Neuronal stem cell (in vitro differentiated cells): ENCODE results near the gene BFSP1.

Experiments used
- DNase-seq: peaks from one replicate; pipeline ENCODE4 v3.0.0-alpha.2; 2013; ENCODE audit warnings: low spot score
- H2AFZ ChIP-seq: one replicate; pipeline ENCODE4 v1.6.1; 2013; ENCODE audit warnings: mild to moderate bottlenecking, low read length, inconsistent platforms
- H2AK5ac ChIP-seq: 2 replicates; pipeline ENCODE4 v1.6.1; 2013; ENCODE audit warnings: low read depth, mild to moderate bottlenecking, inconsistent platforms, low read length, moderate library complexity, mixed read lengths
- H2BK120ac ChIP-seq: 2 replicates; pipeline ENCODE4 v1.6.1; 2013; ENCODE audit warnings: low read depth, mild to moderate bottlenecking, inconsistent platforms, low read length, moderate library complexity, mixed read lengths
- H2BK12ac ChIP-seq: one replicate; pipeline ENCODE4 v1.6.1; 2013; ENCODE audit warnings: low read length, inconsistent platforms
- H2BK15ac ChIP-seq: 2 replicates; pipeline ENCODE4 v1.6.1; 2013; ENCODE audit warnings: mild to moderate bottlenecking, low read length, inconsistent platforms, mixed read lengths
- H2BK5ac ChIP-seq: one replicate; pipeline ENCODE4 v1.6.1; 2013; ENCODE audit warnings: inconsistent platforms, mild to moderate bottlenecking, low read length, moderate library complexity
- H3K14ac ChIP-seq: one replicate; pipeline ENCODE4 v1.6.1; 2013; ENCODE audit warnings: low read length, inconsistent platforms
- H3K18ac ChIP-seq: 2 replicates; pipeline ENCODE4 v1.6.1; 2013; ENCODE audit warnings: low read length, inconsistent platforms
- H3K23ac ChIP-seq: 2 replicates; pipeline ENCODE4 v1.6.1; 2013; ENCODE audit warnings: low read depth, mild to moderate bottlenecking, mixed read lengths, low read length, inconsistent platforms; ENCODE audit not compliant: poor library complexity
- H3K27ac ChIP-seq: replicated peaks from 3 replicates; pipeline ENCODE4 v1.5.1; 2013; ENCODE audit warnings: low read length, inconsistent platforms
- H3K27me3 ChIP-seq, 3 experiments: 2 replicates each; pipeline ENCODE4 v1.6.1; 2013; ENCODE audit warnings: low read length in 3 of 3, mild to moderate bottlenecking in 2 of 3, inconsistent platforms in 1 of 3, low read depth in 1 of 3, mixed read lengths in 1 of 3, moderate library complexity in 1 of 3; ENCODE audit not compliant: control insufficient read depth in 3 of 3, insufficient read depth in 3 of 3
- H3K36me3 ChIP-seq, 2 donors: replicated peaks in 1 of 2; 2 replicates each; pipeline ENCODE4 v1.6.1; 2013; ENCODE audit warnings: low read length in 2 of 2; ENCODE audit not compliant: control insufficient read depth in 2 of 2, insufficient read depth in 2 of 2
- H3K4ac ChIP-seq: 2 replicates; pipeline ENCODE4 v1.6.1; 2013; ENCODE audit warnings: inconsistent platforms, mild to moderate bottlenecking, low read length, moderate library complexity
- H3K4me1 ChIP-seq, 2 donors: 1 replicate in 1 of 2; 2 replicates in 1 of 2; pipeline ENCODE4 v1.6.1; 2013; ENCODE audit warnings: low read length in 2 of 2, low read depth in 1 of 2; ENCODE audit not compliant: control insufficient read depth in 2 of 2, insufficient read depth in 1 of 2
- H3K4me2 ChIP-seq: one replicate; pipeline ENCODE4 v1.6.1; 2013; ENCODE audit warnings: mild to moderate bottlenecking, low read length, inconsistent platforms; ENCODE audit not compliant: insufficient read depth, poor library complexity, severe bottlenecking
- H3K4me3 ChIP-seq, 2 donors: 2 replicates each; pipeline ENCODE4 v1.5.1; 2013; ENCODE audit warnings: low read length in 2 of 2, mild to moderate bottlenecking in 2 of 2, inconsistent platforms in 1 of 2, moderate library complexity in 1 of 2
- H3K79me1 ChIP-seq: one replicate; pipeline ENCODE4 v1.6.1; 2013; ENCODE audit warnings: low read depth, mild to moderate bottlenecking, inconsistent platforms, low read length, moderate library complexity
- H3K9ac ChIP-seq: one replicate; pipeline ENCODE4 v1.6.1; 2013; ENCODE audit warnings: mild to moderate bottlenecking, low read depth, low read length, inconsistent platforms; ENCODE audit not compliant: poor library complexity
- H3K9me3 ChIP-seq, 2 donors: replicated peaks in 1 of 2; 2 replicates each; pipeline versions ENCODE3 to v1.6.1; 2013; ENCODE audit warnings: low read length in 2 of 2, mild to moderate bottlenecking in 2 of 2, inconsistent platforms in 1 of 2, low read depth in 1 of 2, mixed read lengths in 1 of 2, moderate library complexity in 1 of 2; ENCODE audit not compliant: control insufficient read depth in 2 of 2, insufficient read depth in 1 of 2
- H4K8ac ChIP-seq: one replicate; pipeline ENCODE4 v1.6.1; 2013; ENCODE audit warnings: low read depth, mild to moderate bottlenecking, inconsistent platforms, low read length, moderate library complexity
- H4K91ac ChIP-seq: one replicate; pipeline ENCODE4 v1.6.1; 2013; ENCODE audit warnings: low read length, low read depth, mild to moderate bottlenecking, inconsistent platforms; ENCODE audit not compliant: poor library complexity
- WGBS, 2 donors: extraction: QIAGEN DNeasy Blood & Tissue Kit; methylation state at CpG; one replicate each; pipeline ENCODE4 v1.1.7; 2013; ENCODE audit warnings: missing lambda C conversion rate in 2 of 2, mixed read lengths in 1 of 2; ENCODE audit not compliant: insufficient read length in 2 of 2, insufficient replicate concordance in 1 of 2; ENCODE audit errors: extremely low coverage in 2 of 2; 5-methylcytosine and 5-hydroxymethylcytosine counted together

The BFSP1 gene

GRCh38 chr20:17515053-17515452, 16.1 kb downstream of the BFSP1 start:
- Histone ChIP-seq H3K27ac (no peak overlapping the region), H3K4me1 (no peaks in the 10 kb centered on the region), H3K4ac (no peak overlapping the region), H4K91ac (no peak overlapping the region), H2BK15ac (no peak overlapping the region), H3K36me3 (no peaks in the 10 kb centered on the region), H4K8ac (no peak overlapping the region), H3K4me2 (no peak overlapping the region), H3K9me3 (no peaks in the 10 kb centered on the region), H2AK5ac (no peak overlapping the region), H3K79me1 (no peaks in the 10 kb centered on the region), H2BK5ac (no peak overlapping the region), H2BK12ac (no peak overlapping the region), H3K14ac (no peak overlapping the region), H2BK120ac (no peak overlapping the region), H3K18ac (no peak overlapping the region), H3K23ac (no peak overlapping the region), H3K9ac (no peak overlapping the region), H2AFZ (no peak overlapping the region), H3K27me3 (peaks cover 0 to 69% (median 5%) of the 10 kb centered on the region in 3 experiments), H3K4me3 (no peak overlapping the region)
- no peak for DNase-seq
- WGBS, 2 donors, result no CpG with 5 or more reads among the region's 3 CpGs

GRCh38 chr20:17513939-17514338, 17.2 kb downstream of the BFSP1 start:
- H3K23ac ChIP-seq, result no peak overlapping the region
- H2BK120ac ChIP-seq, result no peak overlapping the region
- H4K8ac ChIP-seq, result no peak overlapping the region
- no peak overlapping the region for H3K4me2 ChIP-seq
- WGBS, 2 donors, result no CpG with 5 or more reads among the region's 2 CpGs
- no peaks in the 10 kb centered on the region for H3K9me3 ChIP-seq
- no peak overlapping the region for H2BK5ac ChIP-seq
- H3K18ac ChIP-seq, result no peak overlapping the region
- no peak overlapping the region for H4K91ac ChIP-seq
- no peak overlapping the region for H3K27ac ChIP-seq
- no peak overlapping the region for H2BK15ac ChIP-seq
- DNase-seq, result no peak
- H3K27me3 ChIP-seq, result peaks cover 0 to 72% (median 5%) of the 10 kb centered on the region in 3 experiments
- H3K79me1 ChIP-seq, result no peaks in the 10 kb centered on the region
- H3K36me3 ChIP-seq, result no peaks in the 10 kb centered on the region
- no peak overlapping the region for H2AK5ac ChIP-seq
- H3K4me1 ChIP-seq, result no peaks in the 10 kb centered on the region
- no peak overlapping the region for H3K4me3 ChIP-seq
- H3K14ac ChIP-seq, result no peak overlapping the region
- no peak overlapping the region for H2BK12ac ChIP-seq
- no peak overlapping the region for H3K9ac ChIP-seq
- no peak overlapping the region for H3K4ac ChIP-seq
- no peak overlapping the region for H2AFZ ChIP-seq

- peaks cover 0 to 80% (median 10%) of the 10 kb centered on the region in 3 experiments for H3K27me3 ChIP-seq
- H3K4ac ChIP-seq, result no peak overlapping the region
- H4K8ac ChIP-seq, result no peak overlapping the region
- no peaks in the 10 kb centered on the region for H3K4me1 ChIP-seq
- no peak for DNase-seq
- H3K23ac ChIP-seq, result no peak overlapping the region
- no peaks in the 10 kb centered on the region for H3K9me3 ChIP-seq
- H3K14ac ChIP-seq, result no peak overlapping the region
- no peak overlapping the region for H2AK5ac ChIP-seq
- no peak overlapping the region for H3K4me3 ChIP-seq
- no peak overlapping the region for H3K27ac ChIP-seq
- no peak overlapping the region for H3K4me2 ChIP-seq
- no peak overlapping the region for H2BK15ac ChIP-seq
- no peak overlapping the region for H3K9ac ChIP-seq
- H3K79me1 ChIP-seq, result no peaks in the 10 kb centered on the region
- H2AFZ ChIP-seq, result no peak overlapping the region
- H4K91ac ChIP-seq, result no peak overlapping the region
- no peak overlapping the region for H2BK12ac ChIP-seq
- H3K18ac ChIP-seq, result no peak overlapping the region
- no peak overlapping the region for H2BK5ac ChIP-seq
- WGBS, 2 donors, result no CpG with 5 or more reads among the region's 6 CpGs
- no peak overlapping the region for H2BK120ac ChIP-seq
- no peaks in the 10 kb centered on the region for H3K36me3 ChIP-seq
These were observed 19.8 kb downstream of the BFSP1 start for GRCh38 chr20:17511401-17511800.

- Histone ChIP-seq H2BK12ac (no peak overlapping the region), H4K8ac (no peak overlapping the region), H3K27me3 (peaks cover 0 to 83% (median 16%) of the 10 kb centered on the region in 3 experiments), H3K27ac (no peak overlapping the region), H3K14ac (no peak overlapping the region), H3K4me2 (no peak overlapping the region), H3K9ac (no peak overlapping the region), H3K79me1 (no peaks in the 10 kb centered on the region), H3K9me3 (peaks cover 0 to 2% of the 10 kb centered on the region in 2 donors), H3K18ac (no peak overlapping the region), H2AK5ac (no peak overlapping the region), H2BK120ac (no peak overlapping the region), H3K4me3 (no peak overlapping the region), H4K91ac (no peak overlapping the region), H2BK5ac (no peak overlapping the region), H2AFZ (no peak overlapping the region), H3K36me3 (no peaks in the 10 kb centered on the region), H2BK15ac (no peak overlapping the region), H3K23ac (no peak overlapping the region), H3K4ac (no peak overlapping the region), H3K4me1 (no peaks in the 10 kb centered on the region)
- DNase-seq, result no peak
- no CpG with 5 or more reads among the region's 4 CpGs for WGBS, 2 donors
These were observed 20.6 kb downstream of the BFSP1 start for GRCh38 chr20:17510548-17510947.
